GM12801 (cell line): ENCODE results near the gene MOCS1.

Experiments
- CTCF ChIP-seq: IDR thresholded peaks from one replicate; pipeline ENCODE4 v1.5.1; 2011; ENCODE audit warnings: control low read depth; ENCODE audit not compliant: insufficient read length; ENCODE audit errors: extremely low read depth

Gene MOCS1

GRCh38 chr6:39911513-39912125, 22.6 kb downstream of the MOCS1 start:
- TF ChIP-seq CTCF, result no peak

GRCh38 chr6:39910744-39911143, 23.5 kb downstream of the MOCS1 start:
- no peak for TF ChIP-seq CTCF

GRCh38 chr6:39910164-39910563, 24.1 kb downstream of the MOCS1 start:
- no peak for TF ChIP-seq CTCF

GRCh38 chr6:39909701-39910100, 24.6 kb downstream of the MOCS1 start:
- no peak for TF ChIP-seq CTCF

- TF ChIP-seq CTCF, result no peak
Measured at GRCh38 chr6:39908838-39909583, 25.3 kb downstream of the MOCS1 start.

GRCh38 chr6:39907871-39908575, 26.2 kb downstream of the MOCS1 start:
- no peak for TF ChIP-seq CTCF

- TF ChIP-seq CTCF, result no peak
Measured at GRCh38 chr6:39906318-39906761, 27.9 kb downstream of the MOCS1 start.
